K562 (cell line): ENCODE measurements around the gene SYPL2. TPM values are rescaled to one million over a fixed set of nuclear protein-coding genes. Genes with fewer than 3 reads are reported as not detected.
A peak's percentile ranks its signal among the peaks of the same experiment; 100 is the strongest.

Source experiments
- ATAC-seq: fragments of 200-7000 bp; cut with Tn5 transposase; 3 replicates; pipeline ENCODE4 v1.9.1; 2020; ENCODE audit warnings: moderate library complexity
- BruUV-seq: library from RNA; stranded (reverse); fragments of 400-500 nt; replicated peaks from 2 replicates; lab custom pipeline; 2021; lab: Mats Ljungman, UMichigan
- CTCF ChIA-PET: fragments of 300-600 bp; formaldehyde crosslinking; extraction: SDS; loops from one replicate; lab custom pipeline; 2021; ENCODE audit warnings: low intra/inter-chr PET ratio; lab: Yijun Ruan, JAX
- POLR2A ChIA-PET: fragments of 300-600, 350-650 bp; sonication (Branson Sonifier 250); formaldehyde crosslinking; extraction: SDS; loops from one replicate; lab custom pipeline; 2021; ENCODE audit warnings: antibody characterized with exemption, inconsistent platforms; lab: Yijun Ruan, JAX
- DNase-seq, 4 experiments: peaks; one replicate each; pipeline versions ENCODE4 v3.0.0 to v3.0.0-alpha.2; 2011 to 2018; ENCODE audit warnings: low spot score in 3 of 4, mixed read lengths in 3 of 4; ENCODE audit errors: extremely low read depth in 1 of 4
- FAIRE-seq: peaks from 2 replicates; lab custom pipeline; 2011; peaks lifted over from hg19 to GRCh38; lab: Jason Lieb, UNC
- H2AFZ ChIP-seq: 2 replicates; pipeline ENCODE4 v1.6.0; 2011; ENCODE audit warnings: low read depth, low read length, control low read depth, inconsistent platforms
- H3K27ac ChIP-seq: fragments of 200-600 bp; 3 replicates; pipeline ENCODE4 v1.8.0; 2011; ENCODE audit warnings: low read depth, mild to moderate bottlenecking, control low read depth, inconsistent platforms, low read length, moderate library complexity, mixed read lengths; ENCODE audit errors: extremely low read depth
- H3K27me3 ChIP-seq, 2 experiments: fragments of 300-600 bp in 1 of 2; 2 replicates in 1 of 2; 3 replicates in 1 of 2; pipeline versions ENCODE4 v1.6.0 to v1.8.0; 2011; ENCODE audit warnings: inconsistent platforms in 2 of 2, low read length in 2 of 2, mild to moderate bottlenecking in 1 of 2, mixed read lengths in 1 of 2, moderate library complexity in 1 of 2; ENCODE audit not compliant: control insufficient read depth in 2 of 2, insufficient read depth in 2 of 2
- H3K36me3 ChIP-seq: fragments of 300-600 bp; 3 replicates; pipeline ENCODE4 v1.8.0; 2011; ENCODE audit warnings: mild to moderate bottlenecking, low read length, inconsistent platforms; ENCODE audit not compliant: control insufficient read depth, insufficient read depth
- H3K4me1 ChIP-seq, 2 experiments: fragments of 200-600 bp in 1 of 2; replicated peaks in 1 of 2; 2 replicates in 1 of 2; 3 replicates in 1 of 2; pipeline versions ENCODE4 v1.5.1 to v1.8.0; 2011; ENCODE audit warnings: inconsistent platforms in 2 of 2, low read length in 2 of 2, mild to moderate bottlenecking in 1 of 2, mixed read lengths in 1 of 2, moderate library complexity in 1 of 2; ENCODE audit not compliant: control insufficient read depth in 2 of 2, insufficient read depth in 2 of 2
- H3K4me2 ChIP-seq: 2 replicates; pipeline ENCODE4 v1.6.1; 2011; ENCODE audit warnings: low read length, control low read depth, inconsistent platforms, mixed read lengths; ENCODE audit not compliant: insufficient read depth
- H3K4me3 ChIP-seq: fragments of 200-600 bp; sonication (generic), shearing (Covaris generic); 2 replicates; pipeline ENCODE4 v1.5.1; 2016; ENCODE audit warnings: control low read depth, inconsistent platforms
- H3K79me2 ChIP-seq: fragments of 200-600 bp; 3 replicates; pipeline ENCODE4 v1.8.0; 2011; ENCODE audit warnings: low read length, inconsistent platforms; ENCODE audit not compliant: control insufficient read depth, insufficient read depth
- H3K9ac ChIP-seq, 2 experiments: 2 replicates each; pipeline versions ENCODE4 v1.6.0 to v1.6.1; 2011; ENCODE audit warnings: low read depth in 2 of 2, low read length in 2 of 2, control low read depth in 1 of 2, inconsistent platforms in 1 of 2, mild to moderate bottlenecking in 1 of 2, mixed read lengths in 1 of 2; ENCODE audit not compliant: insufficient read depth in 1 of 2
- H3K9me1 ChIP-seq: one replicate; pipeline ENCODE4 v1.6.0; 2011; ENCODE audit warnings: inconsistent platforms, mild to moderate bottlenecking, low read length, moderate library complexity; ENCODE audit not compliant: control insufficient read depth, insufficient read depth
- H3K9me3 ChIP-seq: replicated peaks from 2 replicates; pipeline ENCODE4 v1.5.1; 2011; ENCODE audit warnings: low read depth, low read length, inconsistent platforms; ENCODE audit not compliant: control insufficient read depth, insufficient read depth
- H4K20me1 ChIP-seq: replicated peaks from 2 replicates; pipeline ENCODE4 v1.6.1; 2011; ENCODE audit warnings: low read length, inconsistent platforms, mixed read lengths; ENCODE audit not compliant: control insufficient read depth, insufficient read depth
- CEBPZ ChIP-seq: fragments of 150-350 bp; IDR thresholded peaks from 2 replicates; pipeline ENCODE4 v1.6.1; 2014; ENCODE audit warnings: low read depth, mild to moderate bottlenecking, low read length, borderline replicate concordance
- RERE ChIP-seq: sonication (generic); formaldehyde crosslinking; IDR thresholded peaks from 2 replicates; pipeline ENCODE4 v1.8.0; 2023; ENCODE audit warnings: missing genetic modification reagents, mild to moderate bottlenecking, borderline replicate concordance
- ZBTB12 ChIP-seq: fragments of 250-450 bp; sonication (Bioruptor Pico); IDR thresholded peaks from 2 replicates; pipeline ENCODE4 v1.4.0; 2020
- ZNF384 ChIP-seq: IDR thresholded peaks from 2 replicates; pipeline ENCODE4 v1.6.1; 2012; ENCODE audit warnings: low read depth, low read length, improper control_type of control experiment
- WGBS: fragments of 100-300 bp; shearing (Covaris generic); methylation state at CpG from one replicate; pipeline ENCODE4 v1.1.6; 2016; ENCODE audit warnings: low coverage, mixed read lengths; ENCODE audit not compliant: insufficient coverage; ENCODE audit errors: missing lambda C conversion rate; 5-methylcytosine and 5-hydroxymethylcytosine counted together
- in situ Hi-C: fragments of 300-500 bp; cut with MboI; formaldehyde crosslinking; loops from 4 replicates; pipeline ENCODE4 v1.15.0; 2018; ENCODE audit warnings: inconsistent platforms, mixed read lengths
- intact Hi-C: fragments of 100-400 bp; cut with micrococcal nuclease; formaldehyde crosslinking; loops from 2 replicates; pipeline ENCODE4 v1.14.2; 2022
- polyA plus RNA-seq, 8 experiments: library from polyadenylated mRNA; depleted of rRNA in 4 of 8; stranded (reverse) in 5 of 8; unstranded in 3 of 8; fragments of >200 nt; fragmentation: Nextera tagmentation in 2 of 8; fragmentation: Illumina TruSeq in 1 of 8; extraction: Ambion mirVana in 2 of 8; extraction: Trizol in 1 of 8; gene quantifications; 2 replicates each; pipeline versions ENCODE4 v1.2.1 to v1.2.3, GENCODE V29; 2011 to 2014; ENCODE audit warnings: inconsistent platforms in 1 of 8, missing spikeins in 1 of 8
- total RNA-seq, 7 experiments: library from RNA; depleted of rRNA in 6 of 7; stranded (reverse); fragments of >200 nt in 6 of 7; fragmentation: Illumina TruSeq in 2 of 7; extraction: Trizol in 2 of 7; gene quantifications; 2 replicates each; pipeline versions ENCODE4 v1.2.1 to v1.2.3, GENCODE V29; 2011 to 2021; ENCODE audit warnings: low replicate concordance in 1 of 7

The SYPL2 gene
- total and polyA plus RNA-seq, 9 of the 15 experiments (the other 6 are each of a cell fraction or from before 2014, with no cell fraction given): 0.03 to 0.20 (median 0.07) TPM; not detected in 2

- TF ChIP-seq RERE (CRISPR knock-in tag): no peak
These were observed 39.8 kb upstream of the SYPL2 start, which contains the start of gene PSMA5 (continued) for GRCh38 chr1:109426281-109427170.

- H3K79me2 ChIP-seq: peaks cover 54% of the 10 kb centered on the region
- H2AFZ ChIP-seq: peak overlapping the region; percentile 80
- H3K27me3 ChIP-seq: no peaks in the 10 kb centered on the region
- intact Hi-C loops (no loop called here), in situ Hi-C loops (no loop called here)
- H3K4me3 ChIP-seq: peak overlapping the region; percentile 60
- peaks cover 18 to 23% of the 10 kb centered on the region in 2 experiments; a peak in 4 of 5 replicates for H3K4me1 ChIP-seq
- peak overlapping the region in 1 of 2 experiments; percentile 89; a peak in 2 of 4 replicates for H3K9ac ChIP-seq
- 3% methylated on average over 7 of the region's 7 CpGs for WGBS
- H4K20me1 ChIP-seq: no peaks in the 10 kb centered on the region
- peaks cover 20% of the 10 kb centered on the region for H3K36me3 ChIP-seq
- H3K27ac ChIP-seq: peak overlapping the region; percentile 87; the same call in 2 of the 3 replicates
- BruUV-seq: no TSS peak
- no peaks in the 10 kb centered on the region for H3K9me3 ChIP-seq
- H3K4me2 ChIP-seq: peak overlapping the region; percentile 94
- ChIA-PET POLR2A (interaction anchor here (0.6 to 1.3 kb wide), 4 partner anchors 9 to 890 kb away, joined by 3 to 5 read pairs (median 4); partner anchors contain the start of gene PSRC1), CTCF (interaction anchor here (0.6 to 1.1 kb wide), 2 partner anchors 226 to 558 kb away, joined by 3 to 6 read pairs; partner anchors contain the start of gene AHCYL1)
- FAIRE-seq: no peak
- ATAC-seq: no peak
- no peaks in the 10 kb centered on the region for H3K9me1 ChIP-seq
- DNase-seq: peak in 1 of 4 experiments; percentile 23
- TF ChIP-seq CEBPZ (no peak), ZBTB12 (CRISPR knock-in tag) (no peak), ZNF384 (peak; percentile 67)
These were observed 39.2 kb upstream of the SYPL2 start for GRCh38 chr1:109427171-109427467.
